ENCODE results near the gene PLEKHG2.
"Not testable (repeated sequence)": the region's sequence is repeated elsewhere in the genome, so short reads cannot be mapped to it uniquely, and the experiment has no call there.

Gene PLEKHG2, protein sequence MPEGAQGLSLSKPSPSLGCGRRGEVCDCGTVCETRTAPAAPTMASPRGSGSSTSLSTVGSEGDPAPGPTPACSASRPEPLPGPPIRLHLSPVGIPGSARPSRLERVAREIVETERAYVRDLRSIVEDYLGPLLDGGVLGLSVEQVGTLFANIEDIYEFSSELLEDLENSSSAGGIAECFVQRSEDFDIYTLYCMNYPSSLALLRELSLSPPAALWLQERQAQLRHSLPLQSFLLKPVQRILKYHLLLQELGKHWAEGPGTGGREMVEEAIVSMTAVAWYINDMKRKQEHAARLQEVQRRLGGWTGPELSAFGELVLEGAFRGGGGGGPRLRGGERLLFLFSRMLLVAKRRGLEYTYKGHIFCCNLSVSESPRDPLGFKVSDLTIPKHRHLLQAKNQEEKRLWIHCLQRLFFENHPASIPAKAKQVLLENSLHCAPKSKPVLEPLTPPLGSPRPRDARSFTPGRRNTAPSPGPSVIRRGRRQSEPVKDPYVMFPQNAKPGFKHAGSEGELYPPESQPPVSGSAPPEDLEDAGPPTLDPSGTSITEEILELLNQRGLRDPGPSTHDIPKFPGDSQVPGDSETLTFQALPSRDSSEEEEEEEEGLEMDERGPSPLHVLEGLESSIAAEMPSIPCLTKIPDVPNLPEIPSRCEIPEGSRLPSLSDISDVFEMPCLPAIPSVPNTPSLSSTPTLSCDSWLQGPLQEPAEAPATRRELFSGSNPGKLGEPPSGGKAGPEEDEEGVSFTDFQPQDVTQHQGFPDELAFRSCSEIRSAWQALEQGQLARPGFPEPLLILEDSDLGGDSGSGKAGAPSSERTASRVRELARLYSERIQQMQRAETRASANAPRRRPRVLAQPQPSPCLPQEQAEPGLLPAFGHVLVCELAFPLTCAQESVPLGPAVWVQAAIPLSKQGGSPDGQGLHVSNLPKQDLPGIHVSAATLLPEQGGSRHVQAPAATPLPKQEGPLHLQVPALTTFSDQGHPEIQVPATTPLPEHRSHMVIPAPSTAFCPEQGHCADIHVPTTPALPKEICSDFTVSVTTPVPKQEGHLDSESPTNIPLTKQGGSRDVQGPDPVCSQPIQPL (N-terminal part only)

DNA sequence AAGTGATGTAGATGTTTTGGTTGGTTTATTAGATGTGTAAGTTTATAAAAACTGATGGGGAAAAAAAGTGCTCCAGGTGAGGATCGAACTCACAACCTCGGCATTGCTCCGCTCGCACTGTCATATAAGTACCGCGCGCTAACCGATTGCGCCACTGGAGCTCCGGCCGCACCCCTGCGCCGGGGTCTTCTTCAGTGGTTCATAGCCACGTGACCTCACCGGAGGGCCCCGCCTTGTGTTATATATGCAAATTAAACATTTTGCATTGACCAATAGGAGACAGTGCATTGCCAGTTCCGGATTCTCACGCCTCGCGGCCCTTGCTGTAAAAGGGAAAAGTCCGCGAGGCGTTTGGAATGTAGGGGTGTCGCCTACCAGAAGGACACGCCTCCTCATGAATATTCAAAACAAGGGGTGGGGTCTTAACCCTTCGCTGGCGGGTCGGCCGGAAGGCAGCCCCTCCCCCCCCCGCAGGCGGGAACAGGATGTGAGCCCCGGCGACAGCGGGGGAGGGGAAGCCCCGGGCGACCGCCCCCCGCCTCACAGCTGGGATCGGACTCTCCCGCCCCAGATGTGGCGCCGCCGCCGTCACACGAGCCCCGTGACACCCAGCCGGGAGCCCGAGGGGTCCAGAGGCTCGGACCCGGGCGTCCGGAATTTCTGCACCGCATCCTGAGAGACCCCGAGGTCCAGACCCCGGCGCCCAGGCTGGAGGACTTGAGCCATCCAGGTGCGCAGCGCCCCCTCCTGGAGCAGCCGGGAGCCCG lies at the start of gene PLEKHG2:
Gene PLEKHG2, plus strand, starts transcription at position 570 of the 767 bp plus-strand sequence. CDS start 1,418 bp downstream, outside the sequence.
- DNase-seq (ENCODE audit: low read depth), result peak; percentile 96

DNA sequence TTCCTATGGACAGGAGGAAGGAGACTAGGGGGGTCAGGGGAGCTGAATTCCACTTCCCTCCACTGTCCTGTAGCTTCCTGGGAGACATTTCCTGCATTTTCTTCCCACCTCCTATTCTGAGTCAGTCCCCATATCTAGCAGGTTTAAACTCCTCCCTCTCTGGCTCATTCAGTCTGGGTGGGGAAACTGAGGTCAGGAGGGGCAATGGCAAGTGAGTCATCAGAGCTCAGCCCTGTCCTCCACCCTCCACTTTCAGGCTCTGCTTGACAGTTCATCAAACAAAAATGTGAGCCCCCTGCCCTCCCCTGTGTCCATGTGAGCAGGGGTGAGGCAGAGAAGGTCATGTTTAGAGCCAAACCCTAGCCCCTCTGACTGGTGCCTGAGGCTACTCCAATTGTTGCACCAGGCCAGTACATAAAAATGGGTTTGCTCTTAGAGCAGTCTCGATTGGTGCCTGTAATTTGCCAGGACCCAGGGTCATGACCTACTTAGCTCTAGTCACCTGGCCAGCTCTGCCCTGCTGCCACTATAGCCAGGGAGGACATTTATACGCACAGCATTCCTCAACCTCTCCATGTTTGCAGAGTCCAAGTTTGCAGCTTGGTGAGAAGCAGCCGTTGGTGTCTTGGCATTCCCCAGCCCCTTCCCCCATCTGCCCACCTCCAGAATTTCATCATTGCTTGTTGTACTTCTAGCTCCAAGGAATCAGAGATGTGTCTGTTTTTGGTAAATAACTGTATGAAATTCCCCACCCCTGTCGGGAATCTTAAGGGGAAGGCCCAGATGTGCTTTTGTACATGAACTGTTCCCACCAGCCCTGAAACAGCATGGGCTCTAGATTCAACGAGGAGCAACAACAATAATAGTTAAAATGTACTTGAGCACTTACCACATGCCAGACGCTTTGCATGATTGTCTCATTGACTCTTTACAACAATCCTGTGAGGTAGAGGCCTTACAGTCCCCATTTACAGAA lies 49.5 kb upstream of the PLEKHG2 start:
- no peak for DNase-seq (ENCODE audit: low read depth)

DNA sequence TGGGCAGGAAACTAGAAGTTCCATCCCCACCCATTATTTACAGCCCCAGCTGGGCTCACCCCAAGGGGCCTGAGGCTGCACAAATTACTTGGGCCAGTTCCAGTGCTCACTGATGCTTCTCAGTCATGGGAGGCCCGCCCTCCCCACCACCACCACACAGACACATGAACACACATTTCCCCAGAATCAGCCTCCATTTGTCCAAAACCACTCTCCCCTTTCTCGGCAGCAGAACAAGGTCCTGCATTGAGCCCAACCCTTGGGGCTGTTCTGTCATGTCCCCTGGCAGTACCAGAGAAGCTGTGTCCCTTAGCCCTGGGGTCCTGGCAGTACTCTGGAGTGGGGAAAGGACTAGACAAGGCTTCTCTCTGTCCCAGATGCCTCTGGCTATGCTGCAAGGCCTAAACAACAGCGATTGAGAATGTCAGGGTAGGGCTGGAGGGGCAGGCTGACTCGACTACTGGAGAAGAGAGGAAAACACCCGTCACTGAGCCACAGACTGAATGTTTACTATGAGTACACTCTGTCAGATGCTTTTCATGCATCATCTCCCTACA lies 48.5 kb upstream of the PLEKHG2 start:
- no peak for DNase-seq (ENCODE audit: low read depth)

DNA sequence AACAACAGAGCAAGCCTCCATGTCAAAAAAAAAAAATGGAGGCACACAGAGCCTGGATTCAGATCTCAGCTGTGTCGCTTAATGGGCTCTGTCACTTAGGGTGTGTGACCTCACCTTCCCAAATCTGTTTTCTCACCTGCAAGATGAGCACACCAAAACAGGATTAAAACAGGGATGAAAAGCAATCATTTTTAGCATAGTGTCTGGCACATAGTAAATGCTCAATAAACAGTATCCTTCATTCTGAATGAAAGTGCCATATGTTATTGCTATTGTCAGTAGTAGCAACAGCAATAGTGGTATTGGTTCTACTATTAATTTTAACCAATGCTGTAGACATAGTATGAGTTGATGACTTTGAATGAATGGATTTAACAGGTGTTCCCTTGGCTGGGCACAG lies 46.9 kb upstream of the PLEKHG2 start:
- DNase-seq (ENCODE audit: low read depth), result no peak

DNA sequence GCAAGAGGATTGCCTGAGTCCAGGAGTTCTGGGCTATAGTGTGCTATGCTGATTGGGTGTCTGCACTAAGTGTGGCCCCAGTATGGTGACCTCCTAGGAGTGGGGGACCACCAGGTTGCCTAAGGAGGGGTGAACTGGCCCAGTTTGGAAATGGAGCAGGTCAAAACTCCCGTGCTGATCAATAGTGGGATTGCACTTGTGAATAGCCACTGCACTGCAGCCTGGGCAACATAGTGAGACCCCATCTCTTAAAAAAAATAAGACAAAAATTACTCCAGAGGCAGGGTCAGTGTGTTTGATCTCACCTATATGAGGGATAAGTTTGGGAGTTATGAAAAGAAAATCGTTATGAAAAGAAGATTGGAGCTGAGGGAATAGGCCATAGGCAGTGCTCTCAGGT lies 43.3 kb upstream of the PLEKHG2 start:
- no peak for DNase-seq (ENCODE audit: low read depth)

DNA sequence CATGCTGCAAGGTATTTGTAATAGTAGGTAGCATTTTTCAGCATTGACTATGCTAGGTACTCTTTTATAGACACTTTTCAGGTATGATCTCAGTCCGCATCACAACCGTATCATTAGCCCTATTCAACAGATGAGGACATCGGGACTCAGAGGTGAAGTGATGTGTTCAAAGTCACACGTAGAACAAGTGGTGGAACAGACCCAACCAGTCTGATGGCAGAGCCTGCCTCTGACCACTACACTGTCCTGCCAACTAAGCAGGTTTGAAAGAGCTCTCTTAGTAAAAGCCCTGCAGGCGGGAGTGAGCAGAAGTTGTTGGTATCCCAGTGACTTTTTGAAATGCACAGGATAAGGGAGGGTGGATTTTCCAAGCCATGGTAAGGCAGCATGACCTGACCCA lies 41.7 kb upstream of the PLEKHG2 start:
- no peak for DNase-seq (ENCODE audit: low read depth)

DNA sequence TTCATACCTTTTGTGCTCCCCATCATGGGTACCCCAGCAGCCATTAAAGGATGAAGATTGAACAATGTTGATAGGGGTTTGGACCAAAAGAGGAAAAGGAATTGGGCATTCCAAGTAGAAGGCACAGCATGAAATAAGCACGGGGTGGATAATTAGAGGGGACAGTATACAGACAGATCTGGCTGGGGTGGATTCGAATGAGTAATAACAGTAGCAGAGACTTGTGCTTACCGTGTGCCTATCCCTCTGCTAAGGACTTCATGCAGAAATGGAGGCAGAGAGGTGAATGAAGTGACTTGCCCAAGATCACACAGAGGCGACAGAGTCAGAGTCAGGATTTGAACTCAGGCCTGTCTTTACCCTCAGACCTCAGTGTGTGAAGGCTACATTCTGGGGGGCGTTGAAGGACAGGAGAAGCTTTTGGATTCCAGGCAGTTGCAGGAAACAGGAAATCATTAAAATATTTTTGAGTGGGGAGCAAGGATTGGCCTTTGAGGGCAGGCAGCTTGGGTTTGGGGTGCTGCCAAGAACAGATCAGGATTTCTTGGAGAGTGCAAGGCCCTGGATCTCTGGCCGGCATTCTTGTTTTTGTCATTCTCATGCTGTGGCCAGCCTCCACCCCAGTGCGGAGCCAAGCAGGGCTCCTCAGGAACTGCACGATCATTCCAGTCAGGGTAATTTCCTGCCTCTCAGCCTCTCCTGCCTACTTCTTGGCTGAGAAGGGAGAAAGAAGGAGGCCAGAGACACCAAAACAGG lies 40.2 kb upstream of the PLEKHG2 start:
- DNase-seq (ENCODE audit: low read depth), result no peak

DNA sequence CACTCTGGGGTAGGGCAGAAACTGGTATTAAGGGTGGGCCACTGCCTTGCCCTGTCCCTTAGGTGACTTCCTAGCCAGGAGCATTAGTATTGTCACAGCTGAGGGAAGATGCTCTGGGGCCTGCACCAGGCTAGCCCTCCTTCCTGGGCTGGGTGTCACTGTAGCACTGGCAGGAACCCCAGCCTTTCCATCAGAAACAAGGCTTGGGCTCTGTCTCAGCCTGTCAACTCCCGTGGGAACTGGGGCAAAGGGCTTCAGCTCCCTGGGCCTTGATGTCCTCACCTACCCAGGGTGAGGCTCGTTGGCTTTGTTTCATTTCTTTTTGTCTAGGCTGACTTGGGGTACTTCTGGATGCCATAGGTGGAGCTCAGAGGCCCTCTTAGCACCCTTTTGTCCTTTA lies 39.5 kb upstream of the PLEKHG2 start:
- no peak for DNase-seq (ENCODE audit: low read depth)

DNA sequence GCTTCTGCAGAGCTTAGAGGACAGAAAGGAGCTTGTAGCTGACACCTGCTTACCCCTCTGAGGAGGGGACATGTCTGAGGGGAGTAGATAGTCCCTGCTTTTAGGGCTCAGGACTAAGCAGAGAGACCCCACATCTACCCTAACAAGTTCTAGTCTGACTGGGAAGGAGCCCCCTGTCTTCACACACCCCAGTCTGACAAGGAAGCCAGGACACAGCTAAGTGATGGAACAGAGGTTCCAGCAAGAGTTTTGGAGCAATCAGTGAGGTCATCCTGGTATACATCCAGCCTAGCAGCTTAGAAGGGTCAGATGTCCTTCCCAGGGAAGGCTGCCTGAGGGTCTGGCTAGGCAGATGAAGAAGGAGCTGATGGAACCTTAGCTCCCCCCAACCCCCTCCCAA lies 36.5 kb upstream of the PLEKHG2 start:
- no peak for DNase-seq (ENCODE audit: low read depth)

DNA sequence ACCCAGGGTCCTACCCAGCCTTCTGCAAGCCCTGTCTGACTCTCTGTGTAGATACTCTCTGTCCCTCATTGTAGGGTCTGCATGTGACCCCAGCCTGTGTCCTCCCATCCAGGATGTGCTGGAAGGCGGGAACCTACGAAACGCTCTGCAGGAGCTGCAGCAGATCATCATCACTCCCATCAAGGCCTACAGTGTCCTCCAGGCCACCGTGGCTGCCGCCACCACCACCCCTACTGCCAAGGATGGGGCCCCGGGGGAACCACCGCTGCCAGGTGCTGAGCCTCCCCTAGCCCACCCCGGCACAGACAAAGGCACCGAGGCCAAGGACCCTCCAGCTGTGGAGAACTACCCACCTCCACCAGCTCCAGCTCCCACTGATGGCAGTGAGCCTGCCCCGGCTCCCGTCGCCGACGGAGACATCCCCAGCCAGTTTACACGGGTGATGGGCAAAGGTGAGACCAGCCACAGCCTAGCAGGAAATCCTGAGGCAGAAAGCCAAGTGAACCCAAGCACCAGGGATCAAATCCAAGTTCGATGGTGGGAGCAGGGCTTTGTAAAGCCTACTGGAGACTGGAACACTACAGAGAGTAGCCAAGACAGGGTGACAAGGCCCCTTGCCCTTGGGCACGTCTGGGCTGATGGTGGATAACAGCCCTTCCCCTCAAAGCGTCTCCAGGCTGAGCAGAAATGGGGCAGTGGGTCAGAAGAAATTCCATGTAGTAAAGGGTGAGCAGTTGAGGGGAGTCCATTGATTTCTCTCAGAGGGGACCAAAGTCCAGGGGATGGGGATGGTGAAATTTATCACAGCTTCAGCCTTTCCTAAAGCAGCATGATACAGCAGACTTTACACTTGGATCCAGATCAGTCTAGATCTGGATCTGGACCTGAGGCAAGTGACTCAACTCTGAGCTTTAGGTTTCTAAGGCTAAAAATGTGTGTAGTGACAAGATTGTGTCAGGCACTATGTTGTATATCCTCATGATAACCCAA lies 34.8 kb upstream of the PLEKHG2 start:
- DNase-seq (ENCODE audit: low read depth), result no peak

DNA sequence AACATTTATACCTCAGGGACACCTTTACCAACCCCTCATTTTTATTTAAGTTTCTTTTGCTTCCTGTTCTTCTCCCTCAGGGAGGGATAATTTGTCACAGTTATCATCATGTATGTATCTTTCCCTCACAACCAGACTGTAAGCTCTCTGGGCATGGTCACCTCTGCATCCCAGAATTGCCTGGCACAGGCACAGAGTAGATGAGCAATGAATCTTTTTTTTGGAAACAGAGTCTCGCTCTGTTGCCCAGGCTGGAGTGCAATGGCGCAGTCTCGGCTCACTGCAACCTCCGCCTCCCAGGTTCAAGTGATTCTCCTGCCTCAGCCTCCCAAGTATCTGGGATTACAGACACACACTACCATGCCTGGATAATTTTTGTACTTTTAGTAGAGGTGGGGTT lies 33.1 kb upstream of the PLEKHG2 start:
- DNase-seq (ENCODE audit: low read depth), result not testable (repeated sequence)

DNA sequence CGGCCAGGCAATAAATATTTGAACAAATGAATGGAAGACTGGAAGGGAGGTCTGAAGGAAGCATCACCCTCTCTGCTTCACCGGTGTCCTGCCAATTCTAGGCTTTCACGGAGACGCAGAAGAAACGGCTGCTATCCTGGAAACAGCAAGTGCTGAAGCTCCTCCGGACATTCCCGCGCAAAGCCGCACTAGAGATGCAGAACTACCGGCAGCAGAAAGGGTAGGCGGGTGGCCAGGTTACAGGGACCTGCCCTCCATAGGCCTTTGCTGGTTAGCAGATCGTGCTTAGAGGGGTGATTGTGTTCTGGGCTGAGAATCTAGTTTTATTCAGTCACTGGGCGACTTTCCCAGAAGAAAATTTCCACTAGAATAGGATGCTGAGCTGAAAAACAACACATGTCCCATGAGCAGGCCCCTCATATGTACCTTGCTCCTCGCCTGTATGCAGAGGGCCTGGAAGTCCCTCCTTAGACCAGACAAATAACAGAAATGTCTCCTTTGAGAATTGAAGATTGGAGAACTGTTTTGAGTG lies 32.5 kb upstream of the PLEKHG2 start:
- no peak for DNase-seq (ENCODE audit: low read depth)

DNA sequence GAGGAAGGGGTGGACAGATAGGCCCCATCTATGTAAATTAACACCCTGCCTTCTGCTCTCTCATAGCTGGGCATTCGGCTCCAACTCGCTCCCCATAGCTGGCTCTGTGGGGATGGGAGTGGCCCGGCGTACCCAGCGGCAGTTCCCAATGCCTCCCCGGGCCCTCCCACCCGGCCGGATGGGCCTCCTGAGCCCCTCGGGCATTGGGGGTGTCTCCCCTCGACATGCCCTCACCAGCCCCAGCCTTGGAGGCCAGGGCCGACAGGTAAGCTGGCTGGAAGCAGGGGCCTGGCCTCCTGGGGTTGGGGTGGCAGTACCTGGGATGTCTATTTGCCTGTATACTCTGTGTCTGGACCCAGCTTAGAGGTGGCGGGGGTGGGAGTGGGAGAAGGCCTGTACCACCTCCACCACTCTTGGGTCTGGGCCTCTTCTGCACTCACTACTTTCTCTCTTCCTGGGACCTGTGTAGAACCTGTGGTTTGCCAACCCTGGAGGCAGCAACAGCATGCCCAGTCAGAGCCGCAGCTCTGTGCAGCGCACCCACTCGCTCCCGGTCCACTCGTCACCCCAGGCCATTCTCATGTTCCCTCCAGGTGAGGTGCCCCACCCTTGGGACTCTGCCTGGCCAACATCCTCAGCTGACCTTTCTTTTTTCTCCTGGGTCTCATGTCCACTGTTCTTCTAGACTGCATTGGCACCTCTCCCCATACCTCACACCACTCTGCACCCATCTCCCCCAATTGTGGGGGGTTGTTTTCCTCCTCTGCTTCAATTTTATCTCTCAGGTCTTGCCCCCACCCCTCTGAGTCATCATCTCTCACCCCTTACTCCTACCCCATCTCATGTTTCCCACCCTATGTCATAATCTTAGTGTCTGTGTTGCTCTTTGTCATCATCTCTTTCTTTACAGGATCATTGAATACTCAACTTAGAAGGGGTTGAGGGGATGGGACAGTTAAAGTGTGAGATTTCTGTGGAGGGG lies 31.7 kb upstream of the PLEKHG2 start:
- no peak for DNase-seq (ENCODE audit: low read depth)

DNA sequence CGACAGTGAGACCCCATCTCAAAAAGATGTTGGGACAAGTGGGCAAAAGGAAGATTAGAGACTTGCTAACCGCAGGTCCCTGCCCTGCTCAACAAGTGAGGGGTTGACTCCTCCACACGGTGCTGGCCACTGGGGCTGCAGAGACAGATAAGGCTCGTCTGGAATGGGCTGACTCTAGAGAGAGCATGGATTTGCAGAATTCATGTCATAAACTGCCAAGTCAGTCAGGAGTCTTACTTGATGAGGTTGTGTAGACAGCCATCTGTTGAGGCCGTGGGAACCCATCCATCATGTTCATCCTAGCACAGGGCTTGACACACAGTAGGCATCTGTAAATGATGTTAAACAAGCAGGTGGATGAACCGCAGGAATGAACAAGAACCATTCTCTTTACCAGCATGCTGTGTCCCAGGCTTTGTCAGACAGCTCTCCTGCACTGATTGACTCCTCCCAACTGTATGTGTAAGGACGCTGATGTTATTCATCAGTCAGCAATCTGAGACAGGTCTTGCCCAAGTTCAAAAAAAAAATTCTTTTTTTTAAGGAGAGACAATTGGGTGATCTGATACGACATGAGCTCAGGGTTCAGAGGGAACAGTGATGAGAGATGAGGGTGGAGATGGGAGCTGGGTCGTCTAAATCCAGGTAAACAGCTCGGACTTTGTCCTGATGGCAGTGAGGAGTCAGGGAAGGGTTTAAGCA lies 30.4 kb upstream of the PLEKHG2 start:
- no peak for DNase-seq (ENCODE audit: low read depth)

DNA sequence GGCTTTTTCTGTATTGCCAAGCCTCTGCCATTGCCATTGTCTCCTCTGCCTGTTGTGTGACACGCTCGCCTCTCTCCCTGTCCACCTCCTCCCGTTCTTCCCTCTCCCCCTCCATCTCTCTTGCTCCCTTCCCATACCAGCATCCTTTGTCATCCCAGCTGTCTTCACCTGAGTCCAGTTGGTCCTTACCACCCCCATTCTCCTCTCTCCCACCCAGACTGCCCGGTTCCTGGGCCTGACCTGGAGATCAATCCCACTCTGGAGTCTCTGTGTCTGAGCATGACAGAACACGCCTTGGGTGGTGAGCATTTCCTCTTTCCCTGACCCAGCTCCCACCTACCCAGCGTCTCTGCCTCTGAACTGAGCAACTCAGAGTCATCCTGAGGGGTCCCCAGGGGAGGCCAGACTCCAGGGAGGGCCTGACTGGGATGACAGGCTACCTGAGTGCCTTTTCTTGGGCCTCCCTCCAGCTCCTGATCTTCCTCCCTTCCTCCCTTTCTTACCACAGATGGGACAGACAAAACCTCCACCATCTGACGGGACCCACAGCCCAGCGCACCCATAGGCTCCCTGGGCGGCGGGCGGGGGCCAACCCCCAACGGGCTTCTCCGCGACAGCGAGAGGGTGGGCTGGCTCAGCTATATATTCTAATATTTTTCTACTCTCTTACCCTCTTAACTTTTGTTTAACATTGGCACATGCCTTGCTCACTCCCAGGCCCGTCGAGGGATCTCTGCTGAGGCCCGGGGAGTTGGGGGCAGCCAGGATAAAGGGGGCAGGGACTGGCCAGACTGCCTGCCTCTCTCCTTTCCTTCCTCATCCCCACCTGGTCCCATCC lies 29.3 kb upstream of the PLEKHG2 start:
- DNase-seq (ENCODE audit: low read depth), result no peak

All from stimulated activated CD8-positive, alpha-beta memory T cell treated with anti-CD3 and anti-CD28 coated beads, Interleukin-7, amount 100 ng/mL, for 24 hours (primary cell).